ENCODE data around the gene CLDN9. TPM values are rescaled to one million over a fixed set of nuclear protein-coding genes. Genes with fewer than 3 reads are reported as not detected.

CLDN9 gene, protein sequence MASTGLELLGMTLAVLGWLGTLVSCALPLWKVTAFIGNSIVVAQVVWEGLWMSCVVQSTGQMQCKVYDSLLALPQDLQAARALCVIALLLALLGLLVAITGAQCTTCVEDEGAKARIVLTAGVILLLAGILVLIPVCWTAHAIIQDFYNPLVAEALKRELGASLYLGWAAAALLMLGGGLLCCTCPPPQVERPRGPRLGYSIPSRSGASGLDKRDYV
- 0.21 to 0.48 TPM (median 0.38 TPM) in 5 replicates for total RNA-seq (2022; extraction: Qiagen RNA extraction; ENCODE audit: low read depth)

DNA sequence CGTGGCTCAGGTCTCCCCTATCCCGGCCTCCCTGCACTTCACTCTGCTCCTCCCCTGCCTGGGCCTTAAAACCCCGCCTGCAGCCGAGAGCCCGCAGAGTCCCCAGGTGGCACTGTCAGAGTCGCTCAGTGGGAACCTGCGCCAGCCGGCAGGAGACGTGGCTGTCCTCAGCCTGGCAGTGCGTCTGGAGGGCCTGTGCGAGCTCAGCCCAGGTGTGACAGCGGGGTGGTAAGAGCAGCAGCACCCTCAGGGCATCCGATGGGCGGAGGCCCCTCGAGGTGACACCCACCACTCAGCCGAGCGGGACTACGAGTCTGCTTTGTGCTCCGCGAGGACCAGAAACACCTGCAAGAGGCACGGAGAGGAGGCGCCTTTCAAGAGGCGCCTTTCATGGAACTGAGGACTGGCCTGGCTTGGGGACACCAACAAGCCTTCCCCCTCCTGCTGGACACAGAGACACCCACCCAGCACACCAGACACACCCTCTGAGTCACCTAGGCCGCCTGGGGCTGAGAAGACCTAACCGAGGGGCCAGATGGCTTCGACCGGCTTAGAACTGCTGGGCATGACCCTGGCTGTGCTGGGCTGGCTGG, at the start of gene CLDN9:
TSS of gene CLDN9 (plus strand) at position 96 of the 593 bp plus-strand sequence. CDS start at position 536, 440 bp downstream.

DNA sequence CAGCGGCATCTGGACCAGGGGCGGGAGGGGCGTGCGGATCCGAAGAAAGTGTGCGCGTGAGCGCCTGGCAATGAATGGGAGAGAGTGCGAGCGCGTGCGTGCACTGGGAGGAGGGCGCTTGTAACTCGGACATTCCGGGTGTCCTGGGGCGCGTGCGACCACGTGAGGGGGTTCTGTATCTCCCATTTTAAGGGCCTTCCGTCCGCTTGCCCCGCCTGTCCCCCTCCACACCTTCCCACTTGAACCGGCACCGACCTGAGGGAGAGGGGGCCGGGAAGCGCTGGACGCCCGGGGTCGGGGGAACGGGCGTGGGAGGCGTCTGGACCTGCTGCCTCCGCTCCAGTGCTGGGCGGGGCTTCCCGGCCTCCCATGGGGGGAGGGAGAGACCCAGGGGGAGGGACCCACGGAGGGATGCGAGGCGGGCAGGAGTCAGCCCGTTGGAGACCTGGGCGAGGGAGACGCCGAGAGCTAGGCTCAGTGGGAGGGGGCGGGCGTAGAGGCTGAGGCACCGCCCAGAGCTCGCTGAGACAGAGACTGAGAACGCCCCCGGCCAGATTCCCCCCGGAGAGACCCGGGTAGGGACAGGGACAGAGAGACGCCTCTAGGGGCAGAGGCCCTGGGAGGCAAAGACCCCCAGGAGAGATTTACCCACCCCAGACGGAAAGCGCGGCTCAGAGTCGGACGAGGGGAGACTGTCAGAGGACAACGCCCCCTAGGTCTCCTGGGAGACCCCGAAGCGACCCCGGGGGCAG, 48.8 kb upstream of the CLDN9 start, which contains the start of gene KREMEN2:
TSS of gene KREMEN2 (plus strand) at position 553 of the 752 bp plus-strand sequence. CDS start 246 bp downstream, outside the sequence.

DNA sequence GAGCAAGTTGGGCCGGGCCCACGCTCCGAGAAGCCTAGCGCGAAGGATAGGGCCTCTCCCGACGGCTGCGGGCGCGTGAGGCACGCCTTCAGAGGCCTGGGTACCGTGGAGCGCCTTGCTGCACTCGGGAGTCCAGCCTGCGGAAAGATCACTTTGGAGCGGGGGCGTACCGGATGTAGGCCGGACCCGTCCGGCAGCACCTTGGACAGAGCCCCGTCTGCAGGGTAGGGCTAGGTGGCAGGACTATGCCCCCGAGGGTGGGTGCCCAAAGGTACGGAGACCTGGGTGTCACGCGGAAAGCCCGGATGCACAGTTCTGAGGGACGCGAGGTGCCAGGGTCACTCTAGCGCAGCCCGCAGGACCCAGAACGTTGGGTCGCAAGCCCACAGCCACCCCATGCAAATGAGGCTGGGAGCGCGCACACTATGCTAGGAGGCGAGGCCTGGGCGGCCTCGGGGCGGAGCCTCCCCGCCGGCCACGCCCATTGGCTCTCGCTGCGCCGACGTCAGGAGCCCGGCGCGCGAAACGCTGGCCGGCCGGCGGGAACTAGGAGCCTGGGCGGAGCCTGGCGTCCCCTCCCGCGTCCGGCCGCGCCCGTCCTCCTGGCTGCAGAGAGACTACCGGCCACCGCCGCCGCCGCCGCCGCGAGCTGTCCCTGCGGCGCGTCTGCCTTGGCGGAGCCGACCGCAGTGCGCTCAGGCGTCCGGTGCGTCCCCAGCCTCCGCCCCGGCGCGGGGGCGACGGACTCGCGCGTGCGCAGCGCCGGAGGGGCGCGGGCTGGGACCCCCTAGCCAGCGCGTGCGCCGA, 43.8 kb upstream of the CLDN9 start, which contains the start of gene PAQR4:
TSS of gene PAQR4 (plus strand) at position 611 of the 807 bp plus-strand sequence. CDS start 327 bp downstream, outside the sequence.

DNA sequence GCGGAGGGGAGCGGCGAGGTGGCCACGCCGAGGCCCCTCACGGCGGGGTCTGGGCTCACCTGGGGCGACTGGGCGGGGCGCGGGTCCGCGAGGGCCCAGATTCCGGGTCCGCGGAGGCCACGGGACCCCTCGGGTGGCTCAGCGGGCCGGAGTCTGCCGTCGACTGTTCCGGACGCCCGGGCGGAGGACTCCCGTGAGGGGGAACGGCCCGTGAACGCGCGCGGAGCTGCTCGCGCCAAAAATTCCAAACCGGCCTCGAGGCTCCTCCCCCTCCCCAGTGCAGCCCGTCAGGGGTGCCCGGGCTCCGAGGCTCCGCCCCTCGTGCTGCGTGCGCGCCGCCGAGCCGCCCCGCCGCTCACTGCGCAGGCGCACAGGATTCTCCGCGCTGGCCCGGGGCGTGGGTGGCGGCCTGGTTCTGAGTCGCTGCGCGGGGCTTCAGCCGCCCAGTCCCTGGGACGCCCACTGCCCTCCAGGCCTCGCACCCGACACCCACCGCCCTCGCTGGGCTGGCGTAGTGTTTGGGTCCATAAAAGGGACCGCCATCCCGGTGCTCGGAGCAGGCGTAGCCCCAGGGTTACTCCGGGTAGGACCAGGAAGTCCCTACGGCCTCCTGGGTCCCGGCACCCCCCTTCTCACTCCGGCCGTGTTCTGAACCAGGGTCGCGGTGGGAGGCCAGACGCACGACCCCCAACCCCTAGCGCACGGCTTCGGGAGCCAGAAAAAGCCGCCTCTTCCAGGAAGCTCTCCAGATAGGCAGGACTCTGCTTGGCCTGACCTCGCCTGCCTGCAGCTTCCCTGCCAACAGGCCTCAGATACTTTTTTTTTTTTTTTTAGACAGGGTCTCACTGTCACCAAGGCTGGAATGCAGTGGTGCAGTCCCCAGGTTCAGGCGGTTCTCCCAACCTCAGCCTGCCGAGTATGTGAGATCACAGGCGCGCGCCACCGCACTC, 32.2 kb upstream of the CLDN9 start, which contains the start of gene PKMYT1:
TSS of gene PKMYT1 (minus strand) at position 220 of the 950 bp plus-strand sequence. CDS start 789 bp downstream, outside the sequence.

DNA sequence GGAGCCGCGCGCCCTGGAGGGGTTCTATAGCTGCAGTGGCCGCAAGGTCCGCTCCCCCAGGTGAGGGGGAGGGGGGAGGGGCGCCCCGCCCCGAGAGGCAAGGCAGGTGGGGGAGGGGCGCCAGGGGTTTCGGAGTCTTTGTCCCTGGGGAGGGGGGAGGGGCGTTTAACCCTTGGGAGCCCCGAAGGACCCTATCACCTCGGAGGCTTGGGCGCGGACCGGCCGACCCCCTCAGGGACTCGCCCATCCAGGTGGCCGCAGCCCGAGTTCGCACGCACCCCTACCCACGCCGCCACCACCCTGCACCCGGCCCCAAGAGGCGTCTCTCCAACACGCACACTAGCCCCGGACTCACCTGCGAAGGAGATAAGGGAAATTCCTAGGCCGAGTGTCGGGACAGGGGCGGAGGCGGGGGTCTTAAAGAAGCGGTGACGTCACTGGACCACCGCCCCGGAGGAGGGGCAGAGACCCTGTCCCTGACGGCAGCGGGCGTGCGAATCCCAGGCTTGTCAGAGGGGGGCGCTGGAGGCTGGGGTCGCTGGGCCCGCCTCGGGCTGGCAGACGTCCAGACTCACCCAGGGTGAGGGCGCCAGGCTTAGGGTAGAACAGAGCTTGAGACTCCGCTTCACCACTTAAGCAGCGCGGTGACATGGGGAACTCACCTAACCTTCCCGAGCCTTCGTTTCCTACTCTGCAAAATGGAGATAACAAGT, 5.2 kb downstream of the CLDN9 start, which contains the start of gene CLDN6:
TSS of gene CLDN6 (minus strand) at position 390 of the 713 bp plus-strand sequence. CDS start 2,162 bp downstream, outside the sequence.

DNA sequence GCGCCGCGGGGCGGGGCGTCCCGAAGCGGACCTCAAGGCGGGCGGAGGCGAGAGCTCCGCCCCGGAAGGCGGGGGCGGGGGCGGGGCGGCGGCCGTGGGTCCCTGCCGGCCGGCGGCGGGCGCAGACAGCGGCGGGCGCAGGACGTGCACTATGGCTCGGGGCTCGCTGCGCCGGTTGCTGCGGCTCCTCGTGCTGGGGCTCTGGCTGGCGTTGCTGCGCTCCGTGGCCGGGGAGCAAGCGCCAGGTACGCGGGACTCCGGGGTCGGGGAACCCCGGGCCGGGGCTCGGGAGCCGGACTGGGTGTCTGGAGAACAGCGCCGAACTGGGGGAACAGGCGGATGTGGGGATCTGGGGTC, 7.5 kb downstream of the CLDN9 start, which contains the start of gene TNFRSF12A:
TSS of gene TNFRSF12A (plus strand) at position 122 of the 357 bp plus-strand sequence. CDS start at position 152, 30 bp downstream.

DNA sequence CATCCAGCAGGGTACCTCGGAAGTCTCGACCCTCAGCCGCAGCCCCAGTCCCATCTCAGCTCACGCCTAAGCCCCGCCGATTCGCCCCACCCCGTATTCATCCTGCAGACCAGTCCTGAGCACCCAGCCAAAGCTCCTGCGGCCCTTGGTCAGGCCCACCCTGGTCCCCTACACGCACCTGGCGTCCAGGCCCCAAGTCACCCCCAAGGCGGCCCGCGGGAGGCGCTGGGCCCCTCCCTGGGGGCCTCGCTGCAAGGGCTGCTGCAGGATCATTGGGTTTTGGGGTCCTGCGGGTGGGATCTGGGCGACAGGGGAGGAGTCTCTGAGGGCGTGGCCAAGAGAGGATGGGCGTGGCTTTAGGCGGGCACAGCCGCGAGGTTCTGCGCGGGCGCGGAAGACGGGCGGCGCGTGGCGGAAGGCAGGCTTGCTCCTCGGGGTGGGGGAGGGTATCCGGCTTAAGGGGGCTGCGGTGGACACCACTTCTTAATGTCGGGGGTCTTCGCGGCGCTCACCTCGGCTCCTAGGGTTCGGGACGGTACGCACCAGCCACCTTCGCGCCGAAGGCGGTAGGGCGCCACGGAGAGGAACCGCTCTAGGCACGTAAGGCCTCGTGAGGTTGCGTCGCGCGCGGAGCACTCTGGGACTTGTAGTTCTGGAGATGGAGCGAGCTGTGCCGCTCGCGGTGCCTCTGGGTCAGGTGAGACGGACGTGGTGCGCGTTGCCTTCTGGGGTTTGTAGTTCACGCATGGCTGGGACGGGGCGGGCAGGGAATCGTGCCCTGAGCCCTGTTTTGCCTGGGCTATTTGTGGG, 11.2 kb downstream of the CLDN9 start, which contains the start of the genes HCFC1R1 and THOC6:
TSS of gene HCFC1R1 (minus strand) at position 274 of the 810 bp plus-strand sequence. CDS start at position 273, 1 bp downstream.
TSS of gene THOC6 (plus strand) at position 367 of the 810 bp plus-strand sequence. CDS start at position 659, 292 bp downstream.

DNA sequence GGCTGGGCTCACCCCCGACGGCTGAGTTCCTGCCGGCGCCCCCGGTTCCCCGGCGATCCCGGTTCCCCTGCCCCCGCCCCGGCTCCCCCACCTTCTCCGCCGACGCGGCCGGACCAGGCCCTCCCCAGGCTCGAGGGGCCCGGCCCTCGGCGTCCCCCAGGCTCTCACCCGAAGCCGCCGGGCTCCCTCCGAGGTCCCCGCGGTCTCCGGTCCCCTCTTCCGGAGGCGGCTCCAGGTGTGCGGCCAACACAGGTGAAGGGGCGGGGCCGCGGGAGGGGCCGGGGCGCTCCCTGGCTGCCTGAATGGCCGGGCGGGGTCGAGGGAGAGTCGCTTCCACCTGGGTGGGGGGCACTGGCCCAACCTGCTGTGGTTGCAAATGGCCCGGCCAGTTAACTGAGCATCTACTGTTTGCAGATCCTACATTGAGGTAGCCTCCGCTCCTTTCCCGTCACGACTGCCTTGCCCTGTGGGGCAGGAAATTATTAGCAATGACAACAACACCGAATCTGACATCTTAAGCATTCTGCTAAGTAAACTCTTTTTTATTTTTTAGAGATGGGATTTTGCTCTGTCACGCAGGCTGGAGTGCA, 24.1 kb downstream of the CLDN9 start, which contains the start of gene BICDL2:
TSS of gene BICDL2 (minus strand) at position 219 of the 590 bp plus-strand sequence. CDS start 1,448 bp downstream, outside the sequence.

DNA sequence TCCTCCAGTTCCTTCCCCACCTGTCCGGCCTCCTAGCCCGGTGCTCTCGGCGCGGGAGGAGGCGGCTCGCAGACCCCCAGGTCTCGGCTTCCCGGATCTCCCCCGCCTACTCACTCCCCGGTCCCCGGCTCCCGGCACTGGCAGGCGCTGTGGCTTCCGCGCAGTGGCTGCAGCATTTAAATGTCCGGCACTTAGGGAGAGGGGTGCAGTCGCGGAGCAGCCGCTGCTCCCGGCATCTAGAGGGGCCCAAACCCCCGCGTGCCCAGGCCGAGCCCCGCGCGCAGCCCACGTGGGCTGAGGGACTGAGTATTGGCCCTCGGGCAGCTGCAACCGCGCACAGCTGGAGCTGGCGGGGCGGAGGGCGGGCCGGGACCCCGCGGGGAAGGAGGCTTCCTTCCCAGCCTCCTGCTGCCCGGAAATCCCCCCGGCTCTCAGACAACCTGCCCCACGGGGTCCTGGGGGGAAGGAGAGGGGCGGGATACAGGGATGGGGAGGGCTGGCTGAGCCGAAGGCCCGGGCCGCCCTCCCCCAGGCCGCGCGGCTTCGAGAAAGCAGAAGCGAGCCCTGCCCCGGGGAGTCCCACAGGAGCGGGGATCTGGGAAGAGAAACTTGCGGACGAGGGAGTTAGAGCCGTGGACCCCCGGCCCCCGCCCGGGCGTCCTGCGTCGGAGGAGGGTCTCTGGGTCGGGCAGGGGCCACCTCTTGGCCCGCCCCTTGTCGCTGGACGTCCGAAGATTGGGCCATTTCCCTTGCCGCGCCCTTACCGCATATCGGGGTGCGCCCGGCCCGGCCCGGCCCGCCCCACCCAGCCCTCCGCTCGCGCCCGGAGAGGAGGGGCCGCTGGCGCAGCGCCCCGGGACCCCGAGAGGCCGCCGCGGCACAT, 33.3 kb downstream of the CLDN9 start, which contains the start of gene MMP25:
TSS of gene MMP25 (plus strand) at position 804 of the 883 bp plus-strand sequence. CDS start 357 bp downstream, outside the sequence.

Other genes with a start within 250 kb of the CLDN9 start
- 390 to 513 TPM (median 475 TPM) in 5 replicates for gene ELOB, start 235.6 kb upstream of the CLDN9 start, total RNA-seq (2022; extraction: Qiagen RNA extraction; ENCODE audit: low read depth)
- gene PRSS33, start 225.4 kb upstream of the CLDN9 start, total RNA-seq (2022; extraction: Qiagen RNA extraction; ENCODE audit: low read depth): not detected in 5 replicates
- gene PRSS41, start 214.5 kb upstream of the CLDN9 start, total RNA-seq (2022; extraction: Qiagen RNA extraction; ENCODE audit: low read depth): not detected in 5 replicates
- gene PRSS21, start 195.7 kb upstream of the CLDN9 start, total RNA-seq (2022; extraction: Qiagen RNA extraction; ENCODE audit: low read depth): not detected in 5 replicates
- 0.54 to 1.1 TPM (median 1.0 TPM) in 5 replicates for gene ZG16B, start 182.6 kb upstream of the CLDN9 start, total RNA-seq (2022; extraction: Qiagen RNA extraction; ENCODE audit: low read depth)
- 1.0 to 2.5 TPM (median 1.6 TPM) in 5 replicates for gene PRSS22, start 154.8 kb upstream of the CLDN9 start, total RNA-seq (2022; extraction: Qiagen RNA extraction; ENCODE audit: low read depth)
- 34.4 to 57.2 TPM (median 48.8 TPM) in 5 replicates for gene FLYWCH2, start 129.7 kb upstream of the CLDN9 start, total RNA-seq (2022; extraction: Qiagen RNA extraction; ENCODE audit: low read depth)
- 15.9 to 31.8 TPM (median 26.8 TPM) in 5 replicates for gene FLYWCH1, start 101.0 kb upstream of the CLDN9 start, total RNA-seq (2022; extraction: Qiagen RNA extraction; ENCODE audit: low read depth)
- 0.85 to 3.2 TPM (median 2.4 TPM) in 5 replicates for gene KREMEN2, start 48.6 kb upstream of the CLDN9 start, total RNA-seq (2022; extraction: Qiagen RNA extraction; ENCODE audit: low read depth)
- 25.4 to 46.5 TPM (median 45.2 TPM) in 5 replicates for gene PAQR4, start 43.6 kb upstream of the CLDN9 start, total RNA-seq (2022; extraction: Qiagen RNA extraction; ENCODE audit: low read depth)
- 44.4 to 98.5 TPM (median 91.4 TPM) in 5 replicates for gene PKMYT1, start 32.5 kb upstream of the CLDN9 start, total RNA-seq (2022; extraction: Qiagen RNA extraction; ENCODE audit: low read depth)
- 0.20 to 0.56 TPM (median 0.41 TPM) in 4 of 5 replicates, not detected in the other for gene CLDN6, start 5.3 kb downstream of the CLDN9 start, total RNA-seq (2022; extraction: Qiagen RNA extraction; ENCODE audit: low read depth)
- gene TNFRSF12A, start 7.4 kb downstream of the CLDN9 start, total RNA-seq (2022; extraction: Qiagen RNA extraction; ENCODE audit: low read depth): 357 to 594 TPM (median 560 TPM) in 5 replicates
- 176 to 257 TPM (median 227 TPM) in 5 replicates for gene HCFC1R1, start 11.0 kb downstream of the CLDN9 start, total RNA-seq (2022; extraction: Qiagen RNA extraction; ENCODE audit: low read depth)
- gene THOC6, start 11.1 kb downstream of the CLDN9 start, total RNA-seq (2022; extraction: Qiagen RNA extraction; ENCODE audit: low read depth): 16.8 to 38.9 TPM (median 34.3 TPM) in 5 replicates
- gene BICDL2, start 24.0 kb downstream of the CLDN9 start, total RNA-seq (2022; extraction: Qiagen RNA extraction; ENCODE audit: low read depth): not detected in 5 replicates
- 0.79 to 0.99 TPM (median 0.86 TPM) in 5 replicates for gene MMP25, start 33.6 kb downstream of the CLDN9 start, total RNA-seq (2022; extraction: Qiagen RNA extraction; ENCODE audit: low read depth)
- 17.7 to 35.2 TPM (median 24.4 TPM) in 5 replicates for gene IL32, start 52.7 kb downstream of the CLDN9 start, total RNA-seq (2022; extraction: Qiagen RNA extraction; ENCODE audit: low read depth)
- not detected in 5 replicates for gene ZSCAN10, start 86.4 kb downstream of the CLDN9 start, total RNA-seq (2022; extraction: Qiagen RNA extraction; ENCODE audit: low read depth)
- 8.6 to 16.6 TPM (median 14.1 TPM) in 5 replicates for gene ZNF205, start 99.7 kb downstream of the CLDN9 start, total RNA-seq (2022; extraction: Qiagen RNA extraction; ENCODE audit: low read depth)
- 5.6 to 15.1 TPM (median 12.6 TPM) in 5 replicates for gene ZNF213, start 122.1 kb downstream of the CLDN9 start, total RNA-seq (2022; extraction: Qiagen RNA extraction; ENCODE audit: low read depth)
- 0.32 to 0.76 TPM (median 0.41 TPM) in 5 replicates for gene OR1F1, start 175.3 kb downstream of the CLDN9 start, total RNA-seq (2022; extraction: Qiagen RNA extraction; ENCODE audit: low read depth)
- gene ZNF200, start 222.2 kb downstream of the CLDN9 start, total RNA-seq (2022; extraction: Qiagen RNA extraction; ENCODE audit: low read depth): 7.4 to 9.6 TPM (median 8.4 TPM) in 5 replicates
- gene MEFV, start 243.7 kb downstream of the CLDN9 start, total RNA-seq (2022; extraction: Qiagen RNA extraction; ENCODE audit: low read depth): not detected in 5 replicates

All from A549 treated with ZK216348 at 1 μM for 4 hours (cell line).